ENCODE measurements around the gene GOLGA6L6.
"Not testable (repeated sequence)": the region's sequence is repeated elsewhere in the genome, so short reads cannot be mapped to it uniquely, and the experiment has no call there.

The GOLGA6L6 gene, protein sequence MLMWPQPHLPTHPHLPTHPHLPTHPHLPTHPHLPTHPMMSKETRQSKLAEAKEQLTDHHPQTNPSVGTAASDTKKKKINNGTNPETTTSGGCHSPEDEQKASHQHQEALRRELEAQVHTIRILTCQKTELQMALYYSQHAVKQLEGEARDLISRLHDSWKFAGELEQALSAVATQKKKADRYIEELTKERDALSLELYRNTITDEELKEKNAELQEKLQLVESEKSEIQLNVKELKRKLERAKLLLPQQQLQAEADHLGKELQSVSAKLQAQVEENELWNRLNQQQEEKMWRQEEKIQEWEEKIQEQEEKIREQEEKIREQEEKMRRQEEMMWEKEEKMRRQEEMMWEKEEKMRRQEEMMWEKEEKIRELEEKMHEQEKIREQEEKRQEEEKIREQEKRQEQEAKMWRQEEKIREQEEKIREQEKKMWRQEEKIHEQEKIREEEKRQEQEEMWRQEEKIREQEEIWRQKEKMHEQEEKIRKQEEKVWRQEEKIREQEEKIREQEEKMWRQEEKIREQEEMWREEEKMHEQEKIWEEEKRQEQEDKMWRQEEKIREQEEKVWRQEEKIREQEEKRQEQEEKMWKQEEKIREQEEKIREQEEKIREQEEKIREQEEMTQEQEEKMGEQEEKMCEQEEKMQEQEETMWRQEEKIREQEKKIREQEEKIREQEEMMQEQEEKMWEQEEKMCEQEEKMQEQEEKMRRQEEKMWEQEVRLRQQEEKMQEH

DNA sequence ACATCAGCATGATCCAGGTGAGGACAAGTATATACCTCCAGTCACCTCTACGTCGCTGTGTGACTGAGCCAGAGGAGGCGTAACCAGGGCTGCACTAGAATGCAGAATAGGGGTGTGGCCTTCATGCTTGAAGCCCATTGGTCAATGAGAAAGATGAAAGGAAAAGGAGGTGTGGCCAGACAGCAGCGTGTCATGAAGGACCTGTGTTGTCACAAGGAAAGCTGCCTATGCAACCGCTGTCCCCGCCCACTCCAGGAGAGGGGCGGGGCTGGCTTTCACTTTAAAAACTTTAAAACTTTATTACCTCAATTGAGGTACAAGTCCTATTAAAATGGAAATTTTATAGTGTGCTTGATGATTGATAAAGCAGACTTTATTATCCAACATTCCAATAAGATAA lies at the start of gene GOLGA6L6:
GOLGA6L6 (minus strand) TSS at position 101 of the 400 bp plus-strand sequence; CDS start at position 10, 91 bp downstream.
- DNase-seq (ENCODE audit: extremely low read depth, insufficient read length); H3K27me3 ChIP-seq (replicated peaks; ENCODE audit: control insufficient read depth, insufficient read depth, low read length); H3K36me3 ChIP-seq (ENCODE audit: control insufficient read depth, insufficient read depth, low read length); H3K4me3 ChIP-seq (replicated peaks; ENCODE audit: low read depth, low read length): not testable (repeated sequence)

DNA sequence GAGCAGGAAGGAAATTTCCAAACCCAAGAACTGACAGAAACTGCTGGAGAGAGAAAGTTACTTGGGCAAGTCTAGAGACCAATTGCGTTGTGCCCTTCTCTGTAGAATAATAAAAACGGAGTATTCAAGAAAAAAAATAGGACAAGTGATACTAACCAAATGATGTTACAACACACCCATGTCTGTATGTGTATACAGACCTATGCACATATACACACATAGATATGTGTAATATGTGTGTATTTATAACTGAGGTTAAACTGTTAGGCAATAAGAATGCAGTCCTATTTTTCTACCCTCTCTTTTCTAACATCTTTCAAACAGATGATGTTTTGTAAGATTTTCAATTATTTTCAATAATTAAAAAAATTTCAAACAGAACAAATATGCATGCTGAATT lies 48.5 kb upstream of the GOLGA6L6 start:
- not testable (repeated sequence) for H3K4me3 ChIP-seq (replicated peaks; ENCODE audit: low read depth, low read length); DNase-seq (ENCODE audit: extremely low read depth, insufficient read length); H3K36me3 ChIP-seq (ENCODE audit: control insufficient read depth, insufficient read depth, low read length); H3K27me3 ChIP-seq (replicated peaks; ENCODE audit: control insufficient read depth, insufficient read depth, low read length)

DNA sequence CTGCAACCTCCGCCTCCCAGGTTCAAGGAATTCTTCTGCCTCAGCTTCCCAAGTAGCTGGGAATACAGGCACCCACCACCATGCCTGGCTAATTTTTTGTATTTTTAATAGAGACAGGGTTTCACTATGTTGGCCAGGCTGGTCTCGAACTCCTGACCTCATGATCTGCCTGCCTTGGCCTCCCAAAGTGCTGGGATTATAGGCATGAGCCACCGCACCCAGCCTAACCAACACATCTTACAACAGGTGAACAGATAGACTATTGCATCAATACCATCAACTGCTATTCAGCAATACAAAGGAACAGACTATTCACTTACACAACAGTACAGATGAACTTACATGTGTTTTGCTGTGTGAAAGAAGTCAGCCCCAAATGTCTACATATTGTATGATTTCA lies 45.2 kb upstream of the GOLGA6L6 start:
- not testable (repeated sequence) for DNase-seq (ENCODE audit: extremely low read depth, insufficient read length); H3K36me3 ChIP-seq (ENCODE audit: control insufficient read depth, insufficient read depth, low read length); H3K27me3 ChIP-seq (replicated peaks; ENCODE audit: control insufficient read depth, insufficient read depth, low read length); H3K4me3 ChIP-seq (replicated peaks; ENCODE audit: low read depth, low read length)

DNA sequence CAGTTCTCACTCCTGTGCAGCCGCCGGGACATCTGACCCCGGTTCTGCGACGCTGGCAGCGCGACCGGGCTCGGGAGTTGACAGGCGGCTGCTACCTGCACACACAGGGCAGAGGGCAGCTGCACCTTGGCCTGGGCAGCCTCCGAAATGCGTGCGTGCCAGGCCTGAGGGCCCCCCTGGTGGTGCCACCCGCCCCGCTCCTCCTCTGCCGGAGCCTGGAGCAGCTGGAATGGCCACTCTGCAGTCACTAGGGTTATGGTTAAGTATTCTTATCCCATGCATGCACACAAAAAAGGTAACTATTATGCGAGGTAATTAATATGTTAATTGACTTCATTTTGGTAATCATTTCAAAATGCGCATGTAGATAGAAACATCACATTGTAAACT lies 41.1 kb upstream of the GOLGA6L6 start:
- not testable (repeated sequence) for H3K36me3 ChIP-seq (ENCODE audit: control insufficient read depth, insufficient read depth, low read length); DNase-seq (ENCODE audit: extremely low read depth, insufficient read length); H3K27me3 ChIP-seq (replicated peaks; ENCODE audit: control insufficient read depth, insufficient read depth, low read length); H3K4me3 ChIP-seq (replicated peaks; ENCODE audit: low read depth, low read length)

DNA sequence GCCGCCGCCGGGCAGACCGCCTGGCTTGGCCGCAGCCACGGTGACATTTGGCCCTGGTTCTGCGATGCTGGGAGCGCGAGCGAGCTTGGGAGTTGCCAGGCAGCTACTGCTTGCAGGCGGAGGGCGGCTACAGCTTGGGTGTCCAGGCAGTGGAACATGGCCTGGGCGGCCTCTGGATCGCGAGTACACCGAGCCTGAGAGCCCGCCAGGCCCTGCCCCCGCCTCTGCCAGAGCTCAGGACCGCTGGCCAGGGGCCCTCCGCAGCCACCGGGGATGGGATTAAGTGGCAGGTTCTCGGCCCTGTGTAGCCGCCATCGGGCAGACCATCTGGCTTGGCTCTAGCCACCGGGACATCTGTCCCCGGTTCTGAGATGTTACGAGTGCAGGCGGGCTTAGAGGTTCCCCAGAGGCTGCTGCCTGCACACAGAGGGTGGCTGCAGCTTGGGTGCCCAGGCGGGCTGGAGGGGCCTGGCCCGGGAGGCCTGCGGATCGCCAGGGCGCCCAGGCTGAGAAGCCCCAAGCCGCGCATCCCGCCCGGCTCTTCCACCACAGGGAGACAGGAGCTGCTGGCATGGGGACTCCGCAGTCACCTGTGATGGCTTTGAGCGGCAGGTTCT lies 40.6 kb upstream of the GOLGA6L6 start:
- not testable (repeated sequence) for H3K4me3 ChIP-seq (replicated peaks; ENCODE audit: low read depth, low read length); H3K36me3 ChIP-seq (ENCODE audit: control insufficient read depth, insufficient read depth, low read length); H3K27me3 ChIP-seq (replicated peaks; ENCODE audit: control insufficient read depth, insufficient read depth, low read length); DNase-seq (ENCODE audit: extremely low read depth, insufficient read length)

DNA sequence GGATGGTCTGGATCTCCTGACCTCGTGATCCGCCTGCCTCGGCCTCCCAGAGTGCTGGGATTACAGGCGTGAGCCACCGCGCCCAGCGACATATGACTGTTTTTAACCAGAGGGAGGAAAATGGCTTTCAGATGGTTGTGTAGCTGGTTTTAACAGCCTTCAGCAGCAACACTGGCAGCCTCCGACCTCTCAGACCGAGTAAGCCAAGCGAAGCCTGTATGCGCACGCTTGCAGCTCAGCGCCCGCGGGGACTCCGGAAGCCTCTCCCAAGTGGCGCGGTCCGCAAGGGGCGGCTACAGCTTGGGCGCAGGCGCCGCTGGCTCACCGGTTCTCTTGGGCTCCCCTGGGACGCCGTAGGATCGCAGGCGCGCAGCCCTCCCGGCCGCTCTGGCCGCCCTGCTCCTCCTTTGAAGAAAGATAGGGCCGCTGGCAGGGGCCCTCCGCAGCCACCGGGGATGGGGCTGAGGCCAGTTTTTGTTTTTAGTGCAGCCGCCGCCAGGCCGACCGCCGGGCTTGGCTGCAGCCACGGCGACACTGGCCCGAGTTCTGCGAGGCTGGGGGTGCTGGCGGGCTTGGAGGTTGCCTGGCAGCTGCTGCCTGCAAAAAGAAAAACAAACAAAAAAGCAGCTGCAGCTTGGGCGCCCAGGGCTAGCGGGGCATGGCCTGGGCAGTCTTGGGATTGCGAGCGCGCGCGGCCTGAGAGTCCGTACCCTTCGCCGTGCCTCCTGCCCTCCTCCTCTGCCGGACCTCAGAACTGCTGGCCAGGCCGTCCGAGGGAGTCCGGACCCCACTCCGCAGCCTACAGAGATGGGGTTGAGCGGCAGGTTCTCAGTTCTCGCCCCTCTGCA lies 39.9 kb upstream of the GOLGA6L6 start:
- DNase-seq (ENCODE audit: extremely low read depth, insufficient read length); H3K36me3 ChIP-seq (ENCODE audit: control insufficient read depth, insufficient read depth, low read length); H3K27me3 ChIP-seq (replicated peaks; ENCODE audit: control insufficient read depth, insufficient read depth, low read length); H3K4me3 ChIP-seq (replicated peaks; ENCODE audit: low read depth, low read length): not testable (repeated sequence)

DNA sequence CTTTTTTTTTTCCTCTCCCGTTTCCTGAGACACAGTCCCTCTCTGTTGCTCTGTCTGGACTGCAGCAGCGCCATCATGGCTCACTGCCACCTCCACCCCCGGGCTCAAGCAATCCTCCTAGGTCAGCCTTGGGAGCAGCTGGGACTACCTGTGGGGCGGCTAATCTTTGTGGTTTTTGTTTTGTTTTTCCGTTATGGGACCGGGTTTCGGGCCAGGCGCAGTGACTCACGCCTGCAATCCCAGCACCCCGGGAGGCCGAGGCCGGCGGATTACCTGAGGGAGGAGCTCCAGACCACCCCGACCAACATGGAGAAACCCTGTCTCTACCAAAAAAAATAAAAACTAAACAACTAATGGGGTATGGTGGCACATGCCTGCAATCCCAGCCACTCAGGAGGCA lies 38.1 kb upstream of the GOLGA6L6 start:
- DNase-seq (ENCODE audit: extremely low read depth, insufficient read length); H3K4me3 ChIP-seq (replicated peaks; ENCODE audit: low read depth, low read length); H3K27me3 ChIP-seq (replicated peaks; ENCODE audit: control insufficient read depth, insufficient read depth, low read length); H3K36me3 ChIP-seq (ENCODE audit: control insufficient read depth, insufficient read depth, low read length): not testable (repeated sequence)

DNA sequence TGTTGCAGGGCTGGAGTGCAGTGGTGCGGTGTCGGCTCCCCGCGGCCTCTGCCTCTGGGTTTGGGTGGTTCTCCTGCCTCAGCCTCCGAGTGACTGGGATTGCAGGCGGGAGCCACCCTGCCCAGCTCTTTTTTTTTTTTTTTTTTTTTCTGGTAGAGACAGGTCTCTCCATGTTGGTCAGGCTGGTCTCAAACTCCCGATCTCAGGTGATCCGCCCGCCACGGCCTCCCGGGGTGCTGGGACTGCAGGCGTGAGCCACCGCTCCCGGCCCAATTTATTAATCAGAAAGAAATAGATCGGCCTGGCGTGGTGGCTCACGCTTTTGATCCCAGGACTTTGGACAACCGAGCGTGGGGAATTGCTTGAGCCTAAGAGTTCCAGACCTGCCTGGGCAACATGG lies 9.7 kb upstream of the GOLGA6L6 start:
- not testable (repeated sequence) for H3K36me3 ChIP-seq (ENCODE audit: control insufficient read depth, insufficient read depth, low read length); H3K4me3 ChIP-seq (replicated peaks; ENCODE audit: low read depth, low read length); H3K27me3 ChIP-seq (replicated peaks; ENCODE audit: control insufficient read depth, insufficient read depth, low read length); DNase-seq (ENCODE audit: extremely low read depth, insufficient read length)

DNA sequence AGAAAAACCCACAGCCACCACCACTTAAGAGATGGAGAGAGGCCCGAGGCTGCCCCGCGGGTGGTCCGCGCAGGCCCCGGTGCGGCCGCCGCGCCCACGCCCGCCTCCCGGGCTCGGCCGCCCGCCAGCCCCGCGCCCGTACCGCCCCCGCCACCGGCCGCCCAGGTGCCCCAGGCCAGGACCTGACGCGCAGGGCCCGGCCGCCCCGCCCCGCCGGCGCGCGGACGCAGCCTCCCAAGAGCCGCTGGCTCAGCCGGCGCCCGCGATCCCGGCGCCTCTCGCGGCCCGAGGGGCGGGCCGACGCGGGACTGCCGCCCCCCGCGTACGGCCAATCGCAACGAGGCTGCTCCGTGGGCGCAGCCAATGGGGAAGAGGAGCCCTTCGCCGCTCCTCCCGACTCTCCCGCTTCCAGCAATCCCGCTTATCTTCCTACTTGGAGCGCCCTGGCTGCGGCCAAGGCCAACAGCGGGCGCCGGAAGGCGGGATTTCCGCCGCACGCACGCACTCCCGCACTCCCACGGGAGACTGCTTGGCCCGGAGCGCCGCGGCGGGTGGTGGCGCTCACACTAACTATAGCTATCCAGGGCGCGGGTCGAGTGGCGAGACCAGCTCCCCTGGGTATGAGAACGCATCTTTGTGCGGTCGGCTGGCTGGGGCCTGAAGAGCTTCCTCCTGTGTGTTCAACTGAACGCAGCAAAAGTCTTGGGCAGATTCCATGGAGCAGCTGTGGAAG lies 35.5 kb downstream of the GOLGA6L6 start:
- H3K4me3 ChIP-seq (replicated peaks; ENCODE audit: low read depth, low read length), result peak overlapping the region; percentile 38
- not testable (repeated sequence) for H3K27me3 ChIP-seq (replicated peaks; ENCODE audit: control insufficient read depth, insufficient read depth, low read length); DNase-seq (ENCODE audit: extremely low read depth, insufficient read length); H3K36me3 ChIP-seq (ENCODE audit: control insufficient read depth, insufficient read depth, low read length)

DNA sequence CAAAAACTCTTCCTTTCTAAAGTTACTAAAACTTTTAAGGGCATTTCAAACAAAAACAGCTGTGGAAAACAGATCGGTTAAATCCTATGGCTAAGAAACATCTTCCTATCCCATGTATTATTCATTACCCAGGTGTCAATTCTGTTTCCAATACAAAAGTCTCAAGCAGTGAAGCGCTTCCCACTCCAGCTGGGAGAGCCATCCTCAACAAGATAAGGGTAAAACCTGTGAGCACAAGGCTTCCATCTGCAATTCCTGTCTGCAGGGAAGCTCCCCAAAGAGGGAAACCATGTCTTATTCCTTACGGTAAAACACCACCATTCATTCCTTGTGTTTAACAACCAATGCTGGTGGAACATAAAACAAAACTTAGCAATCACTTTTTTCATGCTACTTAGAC lies 38.8 kb downstream of the GOLGA6L6 start:
- not testable (repeated sequence) for H3K27me3 ChIP-seq (replicated peaks; ENCODE audit: control insufficient read depth, insufficient read depth, low read length); H3K36me3 ChIP-seq (ENCODE audit: control insufficient read depth, insufficient read depth, low read length); H3K4me3 ChIP-seq (replicated peaks; ENCODE audit: low read depth, low read length); DNase-seq (ENCODE audit: extremely low read depth, insufficient read length)

DNA sequence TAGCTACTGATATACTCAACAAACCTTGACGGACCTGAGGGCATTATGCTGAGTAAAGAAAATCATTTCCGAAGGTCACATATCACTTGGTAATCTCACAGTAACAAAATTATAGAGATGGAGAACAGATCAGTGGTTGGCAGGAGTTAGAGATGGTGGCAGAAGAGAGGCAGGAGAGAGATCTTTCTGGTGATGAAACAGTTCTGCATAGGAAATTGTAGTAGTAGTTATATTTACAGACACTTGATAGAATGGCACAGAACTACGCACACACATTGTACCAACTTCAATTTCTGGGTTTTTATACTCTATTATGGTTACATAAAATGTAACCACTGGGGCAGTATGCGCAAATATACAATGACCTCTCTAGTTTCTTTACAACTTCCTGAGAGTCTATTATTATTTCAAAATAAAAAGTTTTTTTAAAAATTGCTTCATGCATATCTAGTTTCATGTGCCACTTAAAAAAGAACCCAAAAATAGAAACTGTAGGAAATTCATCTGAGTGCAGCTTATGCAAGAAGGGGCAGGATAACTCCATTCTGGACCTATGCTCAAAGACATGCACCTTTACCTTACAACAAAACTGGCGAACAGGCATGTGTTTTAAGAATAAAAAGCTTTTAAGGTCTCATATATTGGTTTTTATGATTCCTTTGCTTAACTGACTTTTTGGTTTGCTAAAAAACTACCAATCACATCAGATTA lies 39.9 kb downstream of the GOLGA6L6 start:
- H3K4me3 ChIP-seq (replicated peaks; ENCODE audit: low read depth, low read length); H3K36me3 ChIP-seq (ENCODE audit: control insufficient read depth, insufficient read depth, low read length); DNase-seq (ENCODE audit: extremely low read depth, insufficient read length); H3K27me3 ChIP-seq (replicated peaks; ENCODE audit: control insufficient read depth, insufficient read depth, low read length): not testable (repeated sequence)

DNA sequence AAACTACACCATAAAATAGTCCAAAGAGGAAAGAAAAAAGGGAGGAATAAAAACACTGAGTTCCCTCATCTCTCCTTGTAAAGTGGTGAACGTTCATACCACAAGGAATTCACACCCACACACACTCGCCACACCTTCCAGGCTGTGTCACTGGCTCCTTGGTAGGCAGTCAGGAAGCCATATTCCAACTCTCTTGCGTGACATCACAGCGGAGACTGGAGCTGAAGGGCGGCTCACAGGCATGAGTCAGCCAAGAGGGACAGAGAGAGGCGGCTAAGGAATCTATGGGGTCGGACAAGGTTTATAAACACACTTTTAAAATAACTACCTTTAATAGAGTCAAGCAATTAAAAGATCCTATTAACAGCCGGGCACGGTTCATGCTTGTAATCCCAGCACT lies 43.8 kb downstream of the GOLGA6L6 start:
- not testable (repeated sequence) for H3K36me3 ChIP-seq (ENCODE audit: control insufficient read depth, insufficient read depth, low read length); H3K27me3 ChIP-seq (replicated peaks; ENCODE audit: control insufficient read depth, insufficient read depth, low read length); H3K4me3 ChIP-seq (replicated peaks; ENCODE audit: low read depth, low read length); DNase-seq (ENCODE audit: extremely low read depth, insufficient read length)

DNA sequence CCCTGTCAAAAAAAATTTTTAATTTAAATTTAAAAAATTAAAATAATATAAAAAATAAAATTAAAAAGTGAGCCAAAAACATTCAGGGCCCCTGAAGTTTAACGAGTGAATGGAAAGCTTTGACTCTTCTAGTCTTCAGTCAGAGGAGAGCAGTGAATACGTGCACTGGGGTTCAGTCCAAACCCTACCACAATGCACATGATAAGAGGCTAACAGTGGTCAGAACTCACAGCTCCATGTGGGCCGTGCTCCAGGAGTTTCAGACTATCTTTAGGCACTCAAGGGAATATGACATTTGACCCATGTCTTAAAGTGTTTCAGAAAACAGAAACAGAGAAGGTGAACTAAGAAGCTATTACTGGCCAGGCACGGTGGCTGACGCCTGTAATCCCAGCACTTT lies 48.6 kb downstream of the GOLGA6L6 start:
- DNase-seq (ENCODE audit: extremely low read depth, insufficient read length); H3K4me3 ChIP-seq (replicated peaks; ENCODE audit: low read depth, low read length); H3K36me3 ChIP-seq (ENCODE audit: control insufficient read depth, insufficient read depth, low read length); H3K27me3 ChIP-seq (replicated peaks; ENCODE audit: control insufficient read depth, insufficient read depth, low read length): not testable (repeated sequence)

All from GM06990 (cell line).